ENCODE data around the gene VWA5B2.

VWA5B2 gene

GRCh38 chr3:184211718-184212117, 17.7 kb upstream of the VWA5B2 start:
- TF ChIP-seq CTCF (IDR thresholded peaks at IDR 0.05; ENCODE audit: low read depth, low read length, missing control alignments), result no peak
- H3K4me3 ChIP-seq (ENCODE audit: low read depth, low read length), result no peak overlapping the region
- DNase-seq (ENCODE audit: low read depth), result no peak
- in situ Hi-C loops (cut with HindIII; ENCODE audit: low sequenced_read_pairs), result no loop called here

GRCh38 chr3:184218814-184219213, 10.6 kb upstream of the VWA5B2 start:
- H3K4me3 ChIP-seq (ENCODE audit: low read depth, low read length), result no peak overlapping the region
- in situ Hi-C loops (cut with HindIII; ENCODE audit: low sequenced_read_pairs), result no loop called here
- DNase-seq (ENCODE audit: low read depth), result no peak
- no peak for TF ChIP-seq CTCF (IDR thresholded peaks at IDR 0.05; ENCODE audit: low read depth, low read length, missing control alignments)

GRCh38 chr3:184222521-184222920, 6.9 kb upstream of the VWA5B2 start:
- TF ChIP-seq CTCF (IDR thresholded peaks at IDR 0.05; ENCODE audit: low read depth, low read length, missing control alignments), result no peak
- no peak overlapping the region for H3K4me3 ChIP-seq (ENCODE audit: low read depth, low read length)
- no peak for DNase-seq (ENCODE audit: low read depth)
- in situ Hi-C loops (cut with HindIII; ENCODE audit: low sequenced_read_pairs), result no loop called here

GRCh38 chr3:184223946-184224345, 5.4 kb upstream of the VWA5B2 start:
- DNase-seq (ENCODE audit: low read depth), result no peak
- in situ Hi-C loops (cut with HindIII; ENCODE audit: low sequenced_read_pairs), result no loop called here
- TF ChIP-seq CTCF (IDR thresholded peaks at IDR 0.05; ENCODE audit: low read depth, low read length, missing control alignments), result no peak
- no peak overlapping the region for H3K4me3 ChIP-seq (ENCODE audit: low read depth, low read length)

- no peak overlapping the region for H3K4me3 ChIP-seq (ENCODE audit: low read depth, low read length)
- in situ Hi-C loops (cut with HindIII; ENCODE audit: low sequenced_read_pairs), result loop anchor here (25.0 kb wide), 1 partner anchor 340 kb away; the partner anchor contains the start of gene PARL
- no peak for DNase-seq (ENCODE audit: low read depth)
- peak; percentile 84 for TF ChIP-seq CTCF (IDR thresholded peaks at IDR 0.05; ENCODE audit: low read depth, low read length, missing control alignments)
Observed at GRCh38 chr3:184227481-184227935, 1.9 kb upstream of the VWA5B2 start.

GRCh38 chr3:184228376-184229137, 828 bp upstream of the VWA5B2 start:
- DNase-seq (ENCODE audit: low read depth), result no peak
- in situ Hi-C loops (cut with HindIII; ENCODE audit: low sequenced_read_pairs), result loop anchor here (25.0 kb wide), 1 partner anchor 341 kb away; the partner anchor contains the start of gene PARL
- TF ChIP-seq CTCF (IDR thresholded peaks at IDR 0.05; ENCODE audit: low read depth, low read length, missing control alignments), result no peak
- peak overlapping the region; percentile 33 for H3K4me3 ChIP-seq (ENCODE audit: low read depth, low read length)

Measured in astrocyte of the cerebellum (primary cell).